BLaER1 (cell line): ENCODE results near the gene EPHA3.

ENCODE experiments used
- H3K27ac ChIP-seq: shearing (Covaris generic); formaldehyde crosslinking; 2 replicates; pipeline ENCODE4 v1.8.1; 2022
- H3K27me3 ChIP-seq: shearing (Covaris generic); formaldehyde crosslinking; 2 replicates; pipeline ENCODE4 v1.8.1; 2022
- H3K36me3 ChIP-seq: shearing (Covaris generic); formaldehyde crosslinking; 2 replicates; pipeline ENCODE4 v1.8.1; 2022
- H3K4me1 ChIP-seq: shearing (Covaris generic); formaldehyde crosslinking; 2 replicates; pipeline ENCODE4 v1.8.1; 2022
- H3K4me2 ChIP-seq: shearing (Covaris generic); formaldehyde crosslinking; 2 replicates; pipeline ENCODE4 v1.8.1; 2022
- H3K4me3 ChIP-seq: shearing (Covaris generic); formaldehyde crosslinking; 2 replicates; pipeline ENCODE4 v1.8.1; 2022
- H3K9ac ChIP-seq: shearing (Covaris generic); formaldehyde crosslinking; 2 replicates; pipeline ENCODE4 v1.8.1; 2022
- H3K9me3 ChIP-seq: shearing (Covaris generic); formaldehyde crosslinking; 2 replicates; pipeline ENCODE4 v1.8.1; 2022
- H4K20me1 ChIP-seq: shearing (Covaris generic); formaldehyde crosslinking; 2 replicates; pipeline ENCODE4 v1.8.1; 2022
- Cebpa-rat ChIP-seq: shearing (Covaris generic); IDR thresholded peaks from 2 replicates; pipeline ENCODE4 v1.8.1; 2022

The EPHA3 gene

GRCh38 chr3:89171687-89172545 lies 64.5 kb downstream of the EPHA3 start:
- H3K4me2 ChIP-seq: peak overlapping the region; percentile 2; the same call in 1 of the 2 replicates
- H3K36me3 ChIP-seq: peaks cover 8% of the 10 kb centered on the region; the same call in 1 of the 2 replicates
- H4K20me1 ChIP-seq: peaks cover 26% of the 10 kb centered on the region; the same call in 1 of the 2 replicates
- peaks cover 33% of the 10 kb centered on the region for H3K4me1 ChIP-seq
- H3K4me3 ChIP-seq: no peak overlapping the region
- H3K9me3 ChIP-seq: no peaks in the 10 kb centered on the region
- H3K9ac ChIP-seq: no peak overlapping the region
- H3K27ac ChIP-seq: 0 out of 2 replicates have a peak overlapping the region, but pooled peaks have one; percentile 19
- no peaks in the 10 kb centered on the region for H3K27me3 ChIP-seq
- TF ChIP-seq Cebpa-rat: no peak

DNA sequence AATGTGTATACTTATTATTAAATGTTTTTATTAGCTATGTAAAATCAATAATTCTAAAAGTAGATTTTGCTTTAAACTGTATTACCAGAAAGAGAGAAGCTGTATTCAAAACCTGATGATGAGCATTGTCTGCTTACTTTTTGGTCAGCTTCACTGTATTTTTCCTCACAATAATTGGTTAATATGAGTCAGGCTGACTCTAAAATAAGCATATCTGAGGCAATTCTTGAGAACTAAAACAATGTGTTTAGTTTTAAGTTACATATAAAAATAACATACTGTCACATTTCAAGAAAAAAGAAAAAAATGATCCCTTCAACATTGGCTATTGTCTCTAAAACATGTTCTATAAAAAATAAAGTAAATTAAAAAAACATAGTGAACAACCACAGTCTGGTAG lies 66.1 kb downstream of the EPHA3 start:
- H3K4me1 ChIP-seq: peaks cover 44% of the 10 kb centered on the region
- no peak overlapping the region for H3K9ac ChIP-seq
- no peak overlapping the region for H3K4me2 ChIP-seq
- H3K4me3 ChIP-seq: no peak overlapping the region
- H3K27ac ChIP-seq: no peak overlapping the region
- H3K9me3 ChIP-seq: no peaks in the 10 kb centered on the region
- TF ChIP-seq Cebpa-rat: no peak
- no peaks in the 10 kb centered on the region for H3K27me3 ChIP-seq
- H3K36me3 ChIP-seq: peaks cover 8% of the 10 kb centered on the region; the same call in 1 of the 2 replicates
- H4K20me1 ChIP-seq: peaks cover 41% of the 10 kb centered on the region; the same call in 1 of the 2 replicates

GRCh38 chr3:89179355-89180001 lies 72.1 kb downstream of the EPHA3 start:
- H3K9me3 ChIP-seq: no peaks in the 10 kb centered on the region
- H4K20me1 ChIP-seq: peaks cover 75% of the 10 kb centered on the region; the same call in 1 of the 2 replicates
- TF ChIP-seq Cebpa-rat: no peak
- H3K27ac ChIP-seq: no peak overlapping the region
- no peaks in the 10 kb centered on the region for H3K27me3 ChIP-seq
- H3K4me2 ChIP-seq: peak overlapping the region; percentile 53
- H3K4me1 ChIP-seq: peaks cover 60% of the 10 kb centered on the region
- no peak overlapping the region for H3K4me3 ChIP-seq
- no peak overlapping the region for H3K9ac ChIP-seq
- peaks cover 7% of the 10 kb centered on the region; the same call in 1 of the 2 replicates for H3K36me3 ChIP-seq

GRCh38 chr3:89180334-89180733 lies 72.9 kb downstream of the EPHA3 start:
- Histone ChIP-seq H3K4me2 (peak overlapping the region; percentile 53; the same call in 1 of the 2 replicates), H3K4me1 (peaks cover 53% of the 10 kb centered on the region), H3K9me3 (no peaks in the 10 kb centered on the region), H3K4me3 (no peak overlapping the region), H3K27ac (no peak overlapping the region), H4K20me1 (peaks cover 84% of the 10 kb centered on the region; the same call in 1 of the 2 replicates), H3K36me3 (peaks cover 7% of the 10 kb centered on the region; the same call in 1 of the 2 replicates), H3K9ac (no peak overlapping the region), H3K27me3 (no peaks in the 10 kb centered on the region)
- TF ChIP-seq Cebpa-rat: no peak

DNA sequence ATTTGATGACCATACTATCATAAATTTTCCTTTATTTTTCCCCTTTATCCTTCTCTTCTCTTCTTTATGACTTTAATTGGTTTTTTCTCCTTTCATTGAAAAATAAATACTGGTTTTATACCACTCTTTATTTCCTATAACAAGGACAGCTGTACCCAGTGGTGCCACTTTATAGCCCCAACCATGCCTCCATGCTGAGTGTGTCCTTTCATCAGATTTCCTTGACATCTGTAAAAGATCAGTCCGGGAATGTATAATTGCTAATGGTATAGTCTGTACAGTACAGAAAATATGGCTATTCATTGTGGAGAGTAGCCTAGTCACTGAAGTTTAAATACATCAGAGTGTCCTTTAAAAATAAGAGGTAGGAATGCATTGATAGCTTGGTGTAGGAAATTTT lies 74.6 kb downstream of the EPHA3 start:
- no peak for TF ChIP-seq Cebpa-rat
- no peak overlapping the region for H3K9ac ChIP-seq
- no peaks in the 10 kb centered on the region for H3K27me3 ChIP-seq
- H4K20me1 ChIP-seq: peaks cover 83% of the 10 kb centered on the region; the same call in 1 of the 2 replicates
- peaks cover 37% of the 10 kb centered on the region for H3K4me1 ChIP-seq
- peaks cover 7% of the 10 kb centered on the region; the same call in 1 of the 2 replicates for H3K36me3 ChIP-seq
- H3K4me3 ChIP-seq: no peak overlapping the region
- no peak overlapping the region for H3K4me2 ChIP-seq
- H3K9me3 ChIP-seq: no peaks in the 10 kb centered on the region
- H3K27ac ChIP-seq: no peak overlapping the region

- no peaks in the 10 kb centered on the region for H3K9me3 ChIP-seq
- peaks cover 17% of the 10 kb centered on the region; the same call in 1 of the 2 replicates for H3K36me3 ChIP-seq
- no peaks in the 10 kb centered on the region for H3K27me3 ChIP-seq
- TF ChIP-seq Cebpa-rat: no peak
- no peak overlapping the region for H3K4me3 ChIP-seq
- H3K27ac ChIP-seq: no peak overlapping the region
- no peak overlapping the region for H3K4me2 ChIP-seq
- H3K9ac ChIP-seq: no peak overlapping the region
- peaks cover 14% of the 10 kb centered on the region for H3K4me1 ChIP-seq
- peaks cover 73% of the 10 kb centered on the region; the same call in 1 of the 2 replicates for H4K20me1 ChIP-seq
These were observed 77.0 kb downstream of the EPHA3 start for GRCh38 chr3:89184151-89184995.

DNA sequence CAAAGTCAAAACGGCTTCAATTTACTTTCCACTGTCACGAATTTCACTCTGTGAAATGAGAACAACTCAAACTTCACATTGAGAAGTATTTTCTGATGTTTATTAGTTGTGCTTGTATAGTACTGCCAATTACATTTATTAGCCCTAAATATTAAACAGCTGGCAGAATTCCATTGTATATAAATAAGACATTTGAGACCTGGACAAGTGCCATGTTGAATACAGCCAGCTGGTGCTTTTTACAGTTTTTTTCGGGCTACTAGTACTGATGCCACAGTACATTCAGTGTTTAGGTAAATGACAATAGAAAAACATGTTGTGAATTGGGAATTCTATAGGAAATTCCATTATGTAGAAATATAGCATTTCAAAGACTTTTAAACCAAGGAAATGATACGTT lies 79.0 kb downstream of the EPHA3 start:
- Histone ChIP-seq H3K4me1 (no peaks in the 10 kb centered on the region), H3K27ac (no peak overlapping the region), H3K9ac (no peak overlapping the region), H3K36me3 (peaks cover 18% of the 10 kb centered on the region; the same call in 1 of the 2 replicates), H3K4me2 (no peak overlapping the region), H3K27me3 (no peaks in the 10 kb centered on the region), H3K4me3 (no peak overlapping the region), H3K9me3 (no peaks in the 10 kb centered on the region), H4K20me1 (peaks cover 60% of the 10 kb centered on the region; the same call in 1 of the 2 replicates)
- TF ChIP-seq Cebpa-rat: no peak

- Histone ChIP-seq H3K9ac (no peak overlapping the region), H3K27me3 (no peaks in the 10 kb centered on the region), H3K27ac (no peak overlapping the region), H4K20me1 (peaks cover 42% of the 10 kb centered on the region; the same call in 1 of the 2 replicates), H3K4me2 (no peak overlapping the region), H3K36me3 (peaks cover 48% of the 10 kb centered on the region), H3K4me1 (peaks cover 5% of the 10 kb centered on the region; the same call in 1 of the 2 replicates), H3K9me3 (no peaks in the 10 kb centered on the region), H3K4me3 (no peak overlapping the region)
- no peak for TF ChIP-seq Cebpa-rat
These were observed 91.2 kb downstream of the EPHA3 start for GRCh38 chr3:89198591-89198990.

DNA sequence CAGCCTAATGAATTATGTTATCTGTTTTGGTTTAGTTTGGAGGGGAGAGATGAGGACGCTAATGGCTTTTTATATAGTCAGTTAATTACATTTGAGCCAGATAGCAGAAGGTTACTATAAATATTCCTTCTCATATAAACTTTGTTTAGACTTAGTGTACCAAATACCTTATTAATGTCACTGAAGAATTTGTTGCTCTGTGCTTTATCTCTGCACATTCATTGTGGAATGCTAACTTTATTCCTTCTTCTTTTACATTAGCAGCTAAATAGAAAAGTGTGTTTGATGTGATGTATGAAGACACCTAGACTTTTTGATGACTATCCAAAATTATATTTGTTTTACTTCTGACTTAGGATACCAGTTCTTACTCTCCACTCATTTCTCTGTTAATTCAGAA lies 105.2 kb downstream of the EPHA3 start:
- no peak overlapping the region for H3K4me3 ChIP-seq
- H3K4me2 ChIP-seq: no peak overlapping the region
- TF ChIP-seq Cebpa-rat: no peak
- no peak overlapping the region for H3K9ac ChIP-seq
- no peak overlapping the region for H3K27ac ChIP-seq
- peaks cover 12% of the 10 kb centered on the region for H3K4me1 ChIP-seq
- H3K9me3 ChIP-seq: peaks cover 22% of the 10 kb centered on the region
- peaks cover 80% of the 10 kb centered on the region; the same call in 1 of the 2 replicates for H4K20me1 ChIP-seq
- H3K27me3 ChIP-seq: no peaks in the 10 kb centered on the region
- peaks cover 39% of the 10 kb centered on the region for H3K36me3 ChIP-seq
